Trophoblast cell (in vitro differentiated cells and primary cell): Measurements from ENCODE around the gene APOE.

Source experiments
- DNase-seq, 2 donors: peaks; one replicate each; pipeline ENCODE4 v3.0.0-alpha.2; 2016
- H2AFZ ChIP-seq: 2 replicates; pipeline ENCODE4 v1.6.1; 2013; ENCODE audit warnings: low read length, moderate library complexity, mild to moderate bottlenecking; ENCODE audit not compliant: insufficient read depth, poor library complexity
- H2AK5ac ChIP-seq: 2 replicates; pipeline ENCODE4 v1.6.1; 2013; ENCODE audit warnings: mild to moderate bottlenecking, low read length
- H2BK120ac ChIP-seq: 2 replicates; pipeline ENCODE4 v1.6.1; 2013; ENCODE audit warnings: low read length, mild to moderate bottlenecking, moderate library complexity; ENCODE audit not compliant: insufficient read depth, poor library complexity
- H2BK12ac ChIP-seq: 2 replicates; pipeline ENCODE4 v1.6.1; 2013; ENCODE audit warnings: mild to moderate bottlenecking, low read length, moderate library complexity
- H2BK5ac ChIP-seq: 2 replicates; pipeline ENCODE4 v1.6.1; 2013; ENCODE audit warnings: low read length, low read depth, moderate library complexity, mild to moderate bottlenecking; ENCODE audit not compliant: poor library complexity
- H3K14ac ChIP-seq: 2 replicates; pipeline ENCODE4 v1.6.1; 2013; ENCODE audit warnings: mild to moderate bottlenecking, low read length
- H3K18ac ChIP-seq: 2 replicates; pipeline ENCODE4 v1.6.1; 2013; ENCODE audit warnings: mild to moderate bottlenecking, low read length
- H3K23ac ChIP-seq: 2 replicates; pipeline ENCODE4 v1.6.1; 2013; ENCODE audit warnings: low read length
- H3K27ac ChIP-seq: 2 replicates; pipeline ENCODE4 v1.5.1; 2013; ENCODE audit warnings: low read depth, mild to moderate bottlenecking, inconsistent platforms, low read length, moderate library complexity
- H3K27me3 ChIP-seq: 2 replicates; pipeline ENCODE4 v1.6.1; 2013; ENCODE audit warnings: inconsistent platforms, mild to moderate bottlenecking, low read length, moderate library complexity; ENCODE audit not compliant: insufficient read depth
- H3K36me3 ChIP-seq, 2 experiments: 1 replicate in 1 of 2; 2 replicates in 1 of 2; pipeline ENCODE4 v1.6.1; 2013; ENCODE audit warnings: low read length in 2 of 2, mild to moderate bottlenecking in 2 of 2, moderate library complexity in 1 of 2; ENCODE audit not compliant: insufficient read depth in 2 of 2, control insufficient read depth in 1 of 2
- H3K4ac ChIP-seq: 2 replicates; pipeline ENCODE4 v1.6.1; 2013; ENCODE audit warnings: low read depth, mild to moderate bottlenecking, low read length, moderate library complexity
- H3K4me1 ChIP-seq, 2 experiments: 1 replicate in 1 of 2; 2 replicates in 1 of 2; pipeline ENCODE4 v1.6.1; 2013; ENCODE audit warnings: low read length in 2 of 2, mild to moderate bottlenecking in 2 of 2, moderate library complexity in 1 of 2; ENCODE audit not compliant: insufficient read depth in 2 of 2, control insufficient read depth in 1 of 2
- H3K4me2 ChIP-seq: 2 replicates; pipeline ENCODE4 v1.6.1; 2013; ENCODE audit warnings: inconsistent platforms, mild to moderate bottlenecking, low read length, moderate library complexity
- H3K4me3 ChIP-seq: 2 replicates; pipeline ENCODE4 v1.5.1; 2013; ENCODE audit warnings: mild to moderate bottlenecking, low read depth, low read length, inconsistent platforms
- H3K79me1 ChIP-seq: one replicate; pipeline ENCODE4 v1.6.1; 2013; ENCODE audit warnings: low read length
- H3K79me2 ChIP-seq: 2 replicates; pipeline ENCODE4 v1.6.1; 2013; ENCODE audit warnings: low read length, mild to moderate bottlenecking; ENCODE audit not compliant: control insufficient read depth, insufficient read depth, poor library complexity
- H3K9ac ChIP-seq: 2 replicates; pipeline ENCODE4 v1.6.1; 2013; ENCODE audit warnings: mild to moderate bottlenecking, low read length
- H3K9me3 ChIP-seq: 2 replicates; pipeline ENCODE4 v1.6.1; 2013; ENCODE audit warnings: low read depth, mild to moderate bottlenecking, control low read depth, inconsistent platforms, low read length; ENCODE audit not compliant: insufficient read depth
- H4K12ac ChIP-seq: 2 replicates; pipeline ENCODE4 v1.6.1; 2013; ENCODE audit warnings: low read depth, mild to moderate bottlenecking, low read length, moderate library complexity
- H4K8ac ChIP-seq: 2 replicates; pipeline ENCODE4 v1.6.1; 2013; ENCODE audit warnings: low read depth, mild to moderate bottlenecking, low read length, moderate library complexity
- H4K91ac ChIP-seq: one replicate; pipeline ENCODE4 v1.6.1; 2013; ENCODE audit warnings: low read depth, mild to moderate bottlenecking, low read length, moderate library complexity
- WGBS: extraction: QIAGEN DNeasy Blood & Tissue Kit; methylation state at CpG from one replicate; pipeline ENCODE4 v1.1.7; 2013; ENCODE audit warnings: missing lambda C conversion rate; ENCODE audit not compliant: insufficient read length, insufficient coverage; ENCODE audit errors: extremely low coverage; 5-methylcytosine and 5-hydroxymethylcytosine counted together

The APOE gene

GRCh38 chr19:44947041-44947581 lies 41.5 kb downstream of the APOE start:
- no peak overlapping the region for H3K4me2 ChIP-seq
- no peak for DNase-seq
- no peak overlapping the region for H4K91ac ChIP-seq
- no peak overlapping the region for H4K12ac ChIP-seq
- no peaks in the 10 kb centered on the region for H3K79me1 ChIP-seq
- H3K18ac ChIP-seq, result no peak overlapping the region
- H3K79me2 ChIP-seq, result no peaks in the 10 kb centered on the region
- no peaks in the 10 kb centered on the region for H3K27me3 ChIP-seq
- no CpG with 5 or more reads among the region's 13 CpGs for WGBS
- H2BK12ac ChIP-seq, result no peak overlapping the region
- H3K4me3 ChIP-seq, result no peak overlapping the region
- H2AFZ ChIP-seq, result no peak overlapping the region
- no peak overlapping the region for H3K27ac ChIP-seq
- H3K36me3 ChIP-seq, result peaks cover 0 to 2% of the 10 kb centered on the region in 2 experiments
- H2BK120ac ChIP-seq, result no peak overlapping the region
- H3K4ac ChIP-seq, result no peak overlapping the region
- no peak overlapping the region for H3K14ac ChIP-seq
- no peaks in the 10 kb centered on the region for H3K9me3 ChIP-seq
- H3K9ac ChIP-seq, result no peak overlapping the region
- H2BK5ac ChIP-seq, result no peak overlapping the region
- H3K23ac ChIP-seq, result no peak overlapping the region
- no peak overlapping the region for H2AK5ac ChIP-seq
- peaks cover 2 to 3% of the 10 kb centered on the region in 2 experiments for H3K4me1 ChIP-seq
- H4K8ac ChIP-seq, result no peak overlapping the region

- Histone ChIP-seq H4K12ac (no peak overlapping the region), H3K27me3 (no peaks in the 10 kb centered on the region), H3K14ac (no peak overlapping the region), H2AFZ (no peak overlapping the region), H2BK120ac (no peak overlapping the region), H3K4ac (no peak overlapping the region), H3K27ac (no peak overlapping the region), H3K9ac (no peak overlapping the region), H3K4me2 (no peak overlapping the region), H3K18ac (no peak overlapping the region), H3K79me1 (no peaks in the 10 kb centered on the region), H3K4me3 (no peak overlapping the region), H2BK12ac (no peak overlapping the region), H2AK5ac (no peak overlapping the region), H3K9me3 (no peaks in the 10 kb centered on the region), H3K4me1 (peaks cover 2 to 3% of the 10 kb centered on the region in 2 experiments), H3K36me3 (peaks cover 0 to 2% of the 10 kb centered on the region in 2 experiments), H3K79me2 (no peaks in the 10 kb centered on the region), H2BK5ac (no peak overlapping the region), H4K91ac (no peak overlapping the region), H4K8ac (no peak overlapping the region), H3K23ac (no peak overlapping the region)
- WGBS, result no CpG with 5 or more reads among the region's 5 CpGs
- DNase-seq, result no peak
Observed at GRCh38 chr19:44948237-44948636, 42.6 kb downstream of the APOE start.

- H3K9me3 ChIP-seq, result no peaks in the 10 kb centered on the region
- no peak overlapping the region for H3K4ac ChIP-seq
- H3K79me1 ChIP-seq, result no peaks in the 10 kb centered on the region
- H3K9ac ChIP-seq, result no peak overlapping the region
- H2AFZ ChIP-seq, result no peak overlapping the region
- H2AK5ac ChIP-seq, result no peak overlapping the region
- H3K4me3 ChIP-seq, result no peak overlapping the region
- no CpG with 5 or more reads among the region's 5 CpGs for WGBS
- H2BK120ac ChIP-seq, result no peak overlapping the region
- no peaks in the 10 kb centered on the region for H3K79me2 ChIP-seq
- no peak overlapping the region for H4K91ac ChIP-seq
- H3K27me3 ChIP-seq, result no peaks in the 10 kb centered on the region
- H3K4me1 ChIP-seq, result peaks cover 2 to 3% of the 10 kb centered on the region in 2 experiments
- no peak overlapping the region for H3K18ac ChIP-seq
- H3K4me2 ChIP-seq, result no peak overlapping the region
- H4K8ac ChIP-seq, result no peak overlapping the region
- no peak overlapping the region for H2BK5ac ChIP-seq
- H2BK12ac ChIP-seq, result no peak overlapping the region
- H3K14ac ChIP-seq, result no peak overlapping the region
- H4K12ac ChIP-seq, result no peak overlapping the region
- H3K27ac ChIP-seq, result no peak overlapping the region
- H3K36me3 ChIP-seq, result peaks cover 0 to 2% of the 10 kb centered on the region in 2 experiments
- no peak overlapping the region for H3K23ac ChIP-seq
- DNase-seq, result no peak
Observed at GRCh38 chr19:44948763-44949374, 43.3 kb downstream of the APOE start.

GRCh38 chr19:44949550-44949949 lies 44.0 kb downstream of the APOE start:
- DNase-seq, result no peak
- Histone ChIP-seq H3K79me1 (peaks cover 1% of the 10 kb centered on the region), H2BK12ac (no peak overlapping the region), H3K4me2 (no peak overlapping the region), H3K14ac (no peak overlapping the region), H3K18ac (no peak overlapping the region), H3K23ac (no peak overlapping the region), H3K4me1 (peaks cover 2 to 6% of the 10 kb centered on the region in 2 experiments), H3K27ac (no peak overlapping the region), H2AK5ac (no peak overlapping the region), H3K79me2 (peaks cover 2% of the 10 kb centered on the region), H4K12ac (no peak overlapping the region), H3K9ac (no peak overlapping the region), H4K8ac (no peak overlapping the region), H3K4me3 (no peak overlapping the region), H2BK120ac (no peak overlapping the region), H4K91ac (no peak overlapping the region), H3K27me3 (no peaks in the 10 kb centered on the region), H3K9me3 (no peaks in the 10 kb centered on the region), H3K36me3 (peaks cover 0 to 2% of the 10 kb centered on the region in 2 experiments), H2BK5ac (no peak overlapping the region), H2AFZ (no peak overlapping the region), H3K4ac (no peak overlapping the region)
- no CpG with 5 or more reads among the region's 9 CpGs for WGBS
